PC-3 (cell line): ENCODE measurements around the gene EXOSC9. TPM values are rescaled to one million over a fixed set of nuclear protein-coding genes. Genes with fewer than 3 reads are reported as not detected.

Source experiments
- ATAC-seq: fragments of 200-7000 bp; cut with Tn5 transposase; 2 replicates; pipeline ENCODE4 v1.9.1; 2020; ENCODE audit warnings: mild to moderate bottlenecking, moderate library complexity
- BruUV-seq: library from RNA; stranded (reverse); fragments of 400-500 nt; replicated peaks from 2 replicates; lab custom pipeline; 2021; lab: Mats Ljungman, UMichigan
- CTCF ChIA-PET: fragments of 300-600 bp; sonication (Branson Sonifier 250); formaldehyde crosslinking; loops from one replicate; lab custom pipeline; 2022; ENCODE audit warnings: antibody characterized with exemption; lab: Charles Lee
- POLR2A ChIA-PET: fragments of 300-600 bp; sonication (Branson Sonifier 250); formaldehyde crosslinking; loops from one replicate; lab custom pipeline; 2022; ENCODE audit warnings: antibody characterized with exemption; ENCODE audit not compliant: unreplicated experiment; lab: Charles Lee
- DNase-seq: peaks from one replicate; pipeline ENCODE4 v3.0.0-alpha.2; 2015
- H2AFZ ChIP-seq: fragments of 300-600 bp; sonication (generic); 2 replicates; pipeline ENCODE4 v1.6.0; 2016; ENCODE audit warnings: antibody characterized with exemption, low read length
- H3F3A ChIP-seq: fragments of 300-600 bp; sonication (generic); one replicate; pipeline ENCODE4 v1.6.0; 2017; ENCODE audit warnings: antibody characterized with exemption, low read length, control low read depth, mild to moderate bottlenecking; ENCODE audit not compliant: unreplicated experiment
- H3K27ac ChIP-seq: fragments of 300-600 bp; sonication (generic); 2 replicates; pipeline ENCODE4 v1.5.1; 2016; ENCODE audit warnings: mild to moderate bottlenecking, low read length
- H3K27me3 ChIP-seq: fragments of 300-600 bp; sonication (generic); 2 replicates; pipeline ENCODE4 v1.6.1; 2016; ENCODE audit warnings: low read length, mixed read lengths
- H3K36me3 ChIP-seq: fragments of 300-600 bp; sonication (generic); 2 replicates; pipeline ENCODE4 v1.6.1; 2016; ENCODE audit warnings: low read depth, mixed run types, low read length, mixed read lengths
- H3K4me1 ChIP-seq: fragments of 300-600 bp; sonication (generic); 2 replicates; pipeline ENCODE4 v1.5.1; 2016; ENCODE audit warnings: low read length; ENCODE audit not compliant: insufficient read depth
- H3K4me2 ChIP-seq: fragments of 300-600 bp; sonication (generic); 2 replicates; pipeline ENCODE4 v1.6.0; 2016; ENCODE audit warnings: low read length
- H3K4me3 ChIP-seq: fragments of 300-600 bp; sonication (generic); 2 replicates; pipeline ENCODE4 v1.5.1; 2016; ENCODE audit warnings: mild to moderate bottlenecking, low read length, mixed read lengths
- H3K79me2 ChIP-seq: fragments of 300-600 bp; sonication (generic); 2 replicates; pipeline ENCODE4 v1.6.1; 2017; ENCODE audit warnings: low read length, mixed read lengths
- H3K9ac ChIP-seq: fragments of 300-600 bp; sonication (generic); 2 replicates; pipeline ENCODE4 v1.6.0; 2016; ENCODE audit warnings: mild to moderate bottlenecking, low read length
- H3K9me2 ChIP-seq: fragments of 300-600 bp; sonication (generic); replicated peaks from 2 replicates; pipeline ENCODE4 v1.6.1; 2016; ENCODE audit warnings: mixed run types, low read length, mixed read lengths
- H3K9me3 ChIP-seq: fragments of 300-600 bp; sonication (generic); 2 replicates; pipeline ENCODE4 v1.6.1; 2016; ENCODE audit warnings: low read length, mixed read lengths
- H4K20me1 ChIP-seq: fragments of 300-600 bp; sonication (generic); 2 replicates; pipeline ENCODE4 v1.6.1; 2016; ENCODE audit warnings: low read length, mixed read lengths
- EZH2 ChIP-seq: fragments of 300-600 bp; sonication (generic); IDR thresholded peaks from one replicate; pipeline ENCODE4 v1.6.1; 2017; ENCODE audit warnings: antibody characterized with exemption, mild to moderate bottlenecking, low read length; ENCODE audit not compliant: unreplicated experiment
- EZH2phosphoT487 ChIP-seq: fragments of 300-600 bp; sonication (generic); IDR thresholded peaks from 2 replicates; pipeline ENCODE4 v1.6.1; 2018; ENCODE audit warnings: mild to moderate bottlenecking, antibody characterized with exemption, low read length, borderline replicate concordance
- intact Hi-C: fragments of 100-400 bp; cut with micrococcal nuclease; formaldehyde crosslinking; loops from 2 replicates; pipeline ENCODE4 v1.9.0; 2023
- total RNA-seq: library from RNA; depleted of rRNA; stranded (reverse); fragments of >200 nt; gene quantifications from 2 replicates; pipeline ENCODE4 v1.2.3, GENCODE V29; 2014
- TF ChIP-seq, protein P1 (sequence below): fragments of 300-600 bp; sonication (generic); conservative IDR thresholded peaks from 2 replicates; pipeline ENCODE4 v1.5.1; 2017; ENCODE audit warnings: antibody characterized with exemption, low read depth, mild to moderate bottlenecking, low read length

EXOSC9 gene
- total RNA-seq, 1 experiment from 2014 or later: 23.4 TPM

DNA sequence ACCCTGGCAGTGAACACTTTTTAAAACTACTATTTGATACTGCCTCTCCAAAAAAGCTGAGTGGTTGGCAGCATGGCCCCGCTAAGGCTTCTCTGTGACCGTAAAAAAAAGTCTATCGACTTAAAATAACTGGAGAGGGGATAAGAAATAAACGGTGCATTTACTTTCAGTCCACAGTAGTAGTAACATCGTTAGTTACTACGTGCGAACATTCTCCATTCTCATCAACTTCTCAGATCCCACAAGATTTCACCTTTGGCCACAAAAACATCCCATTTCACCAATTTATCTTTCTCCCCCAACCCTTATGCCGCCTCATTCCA lies 524 bp upstream of the EXOSC9 start:
- Histone ChIP-seq H3K9ac (peak overlapping the region; percentile 93), H3K79me2 (peaks cover 27% of the 10 kb centered on the region), H2AFZ (peak overlapping the region; percentile 85), H3K4me2 (peak overlapping the region; percentile 94), H3K4me1 (peaks cover 19% of the 10 kb centered on the region), H3K9me3 (no peaks in the 10 kb centered on the region), H3K27ac (peak overlapping the region; percentile 6; the same call in 1 of the 2 replicates), H3K4me3 (peak overlapping the region; percentile 84), H3F3A (no peaks in the 10 kb centered on the region), H3K27me3 (no peaks in the 10 kb centered on the region), H3K36me3 (peaks cover 10% of the 10 kb centered on the region; the same call in 1 of the 2 replicates), H3K9me2 (no peaks in the 10 kb centered on the region), H4K20me1 (no peaks in the 10 kb centered on the region)
- intact Hi-C loops: loop anchor here (2.0 kb wide), 1 partner anchor 72 kb away; no protein-coding TSS in a partner anchor
- POLR2A ChIA-PET: no interaction called here
- CTCF ChIA-PET: no interaction called here
- TSS peak; percentile 99 for BruUV-seq
- ATAC-seq (no peak), DNase-seq (no peak)
- TF ChIP-seq EZH2phosphoT487 (no peak), EZH2 (no peak)
- TF ChIP-seq, protein P1, sequence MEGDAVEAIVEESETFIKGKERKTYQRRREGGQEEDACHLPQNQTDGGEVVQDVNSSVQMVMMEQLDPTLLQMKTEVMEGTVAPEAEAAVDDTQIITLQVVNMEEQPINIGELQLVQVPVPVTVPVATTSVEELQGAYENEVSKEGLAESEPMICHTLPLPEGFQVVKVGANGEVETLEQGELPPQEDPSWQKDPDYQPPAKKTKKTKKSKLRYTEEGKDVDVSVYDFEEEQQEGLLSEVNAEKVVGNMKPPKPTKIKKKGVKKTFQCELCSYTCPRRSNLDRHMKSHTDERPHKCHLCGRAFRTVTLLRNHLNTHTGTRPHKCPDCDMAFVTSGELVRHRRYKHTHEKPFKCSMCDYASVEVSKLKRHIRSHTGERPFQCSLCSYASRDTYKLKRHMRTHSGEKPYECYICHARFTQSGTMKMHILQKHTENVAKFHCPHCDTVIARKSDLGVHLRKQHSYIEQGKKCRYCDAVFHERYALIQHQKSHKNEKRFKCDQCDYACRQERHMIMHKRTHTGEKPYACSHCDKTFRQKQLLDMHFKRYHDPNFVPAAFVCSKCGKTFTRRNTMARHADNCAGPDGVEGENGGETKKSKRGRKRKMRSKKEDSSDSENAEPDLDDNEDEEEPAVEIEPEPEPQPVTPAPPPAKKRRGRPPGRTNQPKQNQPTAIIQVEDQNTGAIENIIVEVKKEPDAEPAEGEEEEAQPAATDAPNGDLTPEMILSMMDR: no peak

GRCh38 chr4:121801715-121802075 lies 572 bp downstream of the EXOSC9 start:
- CTCF ChIA-PET: interaction anchor here (0.5 kb wide), 1 partner anchor 916 kb away, joined by 3 read pairs; no protein-coding TSS in a partner anchor

DNA sequence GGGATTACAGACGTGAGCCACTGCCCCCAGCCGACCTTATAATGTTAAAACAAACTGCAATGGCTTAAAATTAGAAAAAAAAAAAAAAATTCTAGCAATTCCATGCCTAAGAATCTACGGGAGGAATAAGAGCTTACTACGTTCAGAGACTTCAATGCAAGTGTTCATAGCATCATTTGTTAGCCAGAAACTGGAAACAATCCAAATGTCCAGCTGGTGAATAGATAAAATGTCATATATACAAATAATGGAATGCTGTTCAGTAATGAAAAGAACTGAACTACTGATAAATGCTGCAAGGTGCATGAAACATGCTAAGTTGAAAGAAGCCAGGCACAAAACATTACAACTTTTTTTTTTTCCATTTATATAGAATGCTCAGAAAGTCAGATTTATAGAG lies 5.3 kb downstream of the EXOSC9 start:
- Histone ChIP-seq H3F3A (no peaks in the 10 kb centered on the region), H3K4me3 (no peak overlapping the region), H3K4me2 (no peak overlapping the region), H3K79me2 (peaks cover 24% of the 10 kb centered on the region), H3K9me2 (no peaks in the 10 kb centered on the region), H3K4me1 (peaks cover 14% of the 10 kb centered on the region), H3K9ac (no peak overlapping the region), H3K9me3 (no peaks in the 10 kb centered on the region), H3K27ac (no peak overlapping the region), H4K20me1 (no peaks in the 10 kb centered on the region), H3K36me3 (peaks cover 24% of the 10 kb centered on the region), H3K27me3 (no peaks in the 10 kb centered on the region), H2AFZ (no peak overlapping the region)
- ATAC-seq (no peak), DNase-seq (no peak)
- intact Hi-C loops: no loop called here
- TF ChIP-seq EZH2 (no peak), EZH2phosphoT487 (no peak)
- TF ChIP-seq, protein P1: no peak
- CTCF ChIA-PET: no interaction called here
- POLR2A ChIA-PET: no interaction called here
- BruUV-seq: no TSS peak

More at GRCh38 chr4:121801715-121802075, 572 bp downstream of the EXOSC9 start:
- Histone ChIP-seq H3K4me3 (peak overlapping the region; percentile 84), H3F3A (no peaks in the 10 kb centered on the region), H2AFZ (peak overlapping the region; percentile 85), H3K27ac (peak overlapping the region; percentile 27; the same call in 1 of the 2 replicates), H3K4me2 (peak overlapping the region; percentile 94), H3K27me3 (no peaks in the 10 kb centered on the region), H3K9ac (peak overlapping the region; percentile 93), H3K36me3 (peaks cover 14% of the 10 kb centered on the region; the same call in 1 of the 2 replicates), H3K9me3 (no peaks in the 10 kb centered on the region), H3K4me1 (peaks cover 19% of the 10 kb centered on the region), H3K9me2 (no peaks in the 10 kb centered on the region), H4K20me1 (no peaks in the 10 kb centered on the region), H3K79me2 (peaks cover 27% of the 10 kb centered on the region)
- TF ChIP-seq, protein P1: no peak
- BruUV-seq: no TSS peak
- intact Hi-C loops: loop anchor here (2.0 kb wide), 1 partner anchor 73 kb away; no protein-coding TSS in a partner anchor
- POLR2A ChIA-PET: interaction anchor here (1.0 kb wide), 1 partner anchor 23 kb away, joined by 5 read pairs; no protein-coding TSS in a partner anchor
- DNase-seq (no peak), ATAC-seq (no peak)
